Nephron (organoid): ENCODE measurements around the gene PCBP4.

Experiments used
- H3K27ac Mint-ChIP-seq, 3 experiments: 2 replicates each; pipeline ENCODE4 v1.8.0; 2020; ENCODE audit warnings: mixed read lengths in 3 of 3, mild to moderate bottlenecking in 2 of 3, moderate library complexity in 1 of 3
- H3K27me3 Mint-ChIP-seq: 2 replicates; pipeline ENCODE4 v1.8.0; 2021; ENCODE audit warnings: low read depth, mild to moderate bottlenecking, moderate library complexity, mixed read lengths
- H3K36me3 Mint-ChIP-seq: 2 replicates; pipeline ENCODE4 v1.8.0; 2020; ENCODE audit warnings: low read depth, mixed read lengths
- H3K4me1 Mint-ChIP-seq: 2 replicates; pipeline ENCODE4 v1.8.0; 2020; ENCODE audit warnings: mixed read lengths
- H3K4me3 Mint-ChIP-seq, 3 experiments: 2 replicates each; pipeline ENCODE4 v1.8.0; 2020; ENCODE audit warnings: mild to moderate bottlenecking in 3 of 3, mixed read lengths in 3 of 3, moderate library complexity in 2 of 3
- H3K9me3 Mint-ChIP-seq: 2 replicates; pipeline ENCODE4 v1.8.0; 2020; ENCODE audit warnings: mixed read lengths
- TF ChIP-seq, protein P1 (sequence below), 3 experiments: fragments of 200-600 bp; sonication (generic); IDR thresholded peaks; one replicate each; pipeline ENCODE4 v1.5.0; 2021; ENCODE audit warnings: antibody characterized with exemption in 3 of 3; ENCODE audit not compliant: unreplicated experiment in 3 of 3

The PCBP4 gene

DNA sequence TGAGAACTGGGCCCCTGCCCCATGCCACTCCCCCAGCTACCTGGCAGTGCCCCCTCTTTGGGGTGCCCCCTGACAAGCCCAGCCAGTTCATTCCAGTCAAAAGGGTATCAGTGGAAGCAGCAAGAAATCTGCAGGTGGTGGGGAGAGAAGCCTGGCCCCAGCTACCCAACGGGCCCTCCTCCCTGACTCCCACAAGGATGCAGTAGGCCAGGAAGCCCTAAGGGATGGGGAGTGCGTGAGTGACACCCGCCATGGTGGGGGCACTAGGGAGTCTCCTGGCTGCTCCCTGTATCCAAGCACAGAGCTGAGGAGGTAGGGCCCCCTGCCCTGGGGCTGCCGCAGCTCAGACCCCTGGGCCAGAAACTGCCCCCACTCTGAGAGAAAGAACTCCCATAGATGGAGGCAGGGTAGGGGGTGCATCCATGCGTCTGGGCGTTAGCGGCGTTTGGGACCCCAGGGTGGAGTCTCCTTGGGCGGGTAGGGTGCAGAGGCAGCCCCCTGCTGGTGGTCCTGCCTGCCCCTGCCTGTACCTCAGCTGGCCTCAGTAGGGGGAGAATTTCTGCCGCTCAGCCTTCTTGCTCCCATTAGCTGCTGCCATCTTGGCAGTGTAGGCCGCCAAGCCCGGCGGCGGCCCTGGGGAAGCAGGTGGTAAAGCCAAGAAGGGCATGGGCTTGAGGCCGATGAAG lies 9.6 kb downstream of the PCBP4 start:
- H3K27me3 Mint-ChIP-seq = peaks cover 4% of the 10 kb centered on the region
- no peak overlapping the region for H3K27ac Mint-ChIP-seq
- no peak overlapping the region for H3K4me3 Mint-ChIP-seq
- peaks cover 26% of the 10 kb centered on the region for H3K4me1 Mint-ChIP-seq
- no peaks in the 10 kb centered on the region for H3K9me3 Mint-ChIP-seq
- TF ChIP-seq, protein P1, sequence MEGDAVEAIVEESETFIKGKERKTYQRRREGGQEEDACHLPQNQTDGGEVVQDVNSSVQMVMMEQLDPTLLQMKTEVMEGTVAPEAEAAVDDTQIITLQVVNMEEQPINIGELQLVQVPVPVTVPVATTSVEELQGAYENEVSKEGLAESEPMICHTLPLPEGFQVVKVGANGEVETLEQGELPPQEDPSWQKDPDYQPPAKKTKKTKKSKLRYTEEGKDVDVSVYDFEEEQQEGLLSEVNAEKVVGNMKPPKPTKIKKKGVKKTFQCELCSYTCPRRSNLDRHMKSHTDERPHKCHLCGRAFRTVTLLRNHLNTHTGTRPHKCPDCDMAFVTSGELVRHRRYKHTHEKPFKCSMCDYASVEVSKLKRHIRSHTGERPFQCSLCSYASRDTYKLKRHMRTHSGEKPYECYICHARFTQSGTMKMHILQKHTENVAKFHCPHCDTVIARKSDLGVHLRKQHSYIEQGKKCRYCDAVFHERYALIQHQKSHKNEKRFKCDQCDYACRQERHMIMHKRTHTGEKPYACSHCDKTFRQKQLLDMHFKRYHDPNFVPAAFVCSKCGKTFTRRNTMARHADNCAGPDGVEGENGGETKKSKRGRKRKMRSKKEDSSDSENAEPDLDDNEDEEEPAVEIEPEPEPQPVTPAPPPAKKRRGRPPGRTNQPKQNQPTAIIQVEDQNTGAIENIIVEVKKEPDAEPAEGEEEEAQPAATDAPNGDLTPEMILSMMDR (IDR thresholded peaks at IDR 0.05; ENCODE audit: unreplicated experiment in 3 of 3) = no peak
- H3K36me3 Mint-ChIP-seq = peaks cover 10% of the 10 kb centered on the region

DNA sequence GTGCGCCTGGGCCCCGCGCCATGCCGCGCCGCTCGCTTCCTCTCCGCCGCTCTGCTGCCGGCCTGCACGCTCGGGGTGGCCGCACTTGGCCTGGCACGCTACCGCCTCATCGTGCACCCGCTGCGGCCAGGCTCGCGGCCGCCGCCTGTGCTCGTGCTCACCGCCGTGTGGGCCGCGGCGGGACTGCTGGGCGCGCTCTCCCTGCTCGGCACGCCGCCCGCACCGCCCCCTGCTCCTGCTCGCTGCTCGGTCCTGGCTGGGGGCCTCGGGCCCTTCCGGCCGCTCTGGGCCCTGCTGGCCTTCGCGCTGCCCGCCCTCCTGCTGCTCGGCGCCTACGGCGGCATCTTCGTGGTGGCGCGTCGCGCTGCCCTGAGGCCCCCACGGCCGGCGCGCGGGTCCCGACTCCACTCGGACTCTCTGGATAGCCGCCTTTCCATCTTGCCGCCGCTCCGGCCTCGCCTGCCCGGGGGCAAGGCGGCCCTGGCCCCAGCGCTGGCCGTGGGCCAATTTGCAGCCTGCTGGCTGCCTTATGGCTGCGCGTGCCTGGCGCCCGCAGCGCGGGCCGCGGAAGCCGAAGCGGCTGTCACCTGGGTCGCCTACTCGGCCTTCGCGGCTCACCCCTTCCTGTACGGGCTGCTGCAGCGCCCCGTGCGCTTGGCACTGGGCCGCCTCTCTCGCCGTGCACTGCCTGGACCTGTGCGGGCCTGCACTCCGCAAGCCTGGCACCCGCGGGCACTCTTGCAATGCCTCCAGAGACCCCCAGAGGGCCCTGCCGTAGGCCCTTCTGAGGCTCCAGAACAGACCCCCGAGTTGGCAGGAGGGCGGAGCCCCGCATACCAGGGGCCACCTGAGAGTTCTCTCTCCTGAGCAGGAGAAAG lies 11.1 kb downstream of the PCBP4 start:
- no peaks in the 10 kb centered on the region for H3K9me3 Mint-ChIP-seq
- TF ChIP-seq, protein P1 (IDR thresholded peaks at IDR 0.05; ENCODE audit: unreplicated experiment in 3 of 3) = peak; percentile 52 to 56 (median 53)
- peaks cover 12% of the 10 kb centered on the region for H3K4me1 Mint-ChIP-seq
- H3K27ac Mint-ChIP-seq = no peak overlapping the region
- peaks cover 9% of the 10 kb centered on the region for H3K36me3 Mint-ChIP-seq
- H3K27me3 Mint-ChIP-seq = peaks cover 8% of the 10 kb centered on the region
- peak overlapping the region in 1 of 3 experiments; percentile 50 for H3K4me3 Mint-ChIP-seq

- H3K4me3 Mint-ChIP-seq = peak within 1 kb of the TSS; percentile 24 to 54 (median 34)
- H3K9me3 Mint-ChIP-seq = no peaks in the 10 kb centered on the region
- peaks cover 8% of the 10 kb centered on the region for H3K27me3 Mint-ChIP-seq
- no peak within 1 kb of the TSS for H3K27ac Mint-ChIP-seq
- peaks cover 12% of the 10 kb centered on the region for H3K4me1 Mint-ChIP-seq
- peaks cover 7% of the 10 kb centered on the region for H3K36me3 Mint-ChIP-seq
- TF ChIP-seq, protein P1 (IDR thresholded peaks at IDR 0.05; ENCODE audit: unreplicated experiment in 3 of 3) = no peak
These were observed 11.9 kb downstream of the PCBP4 start, which contains the start of gene GPR62 for GRCh38 chr3:51955175-51955892. Gene GPR62 (plus strand): TSS chr3:51955381. CDS start chr3:51955653, 272 bp downstream.

DNA sequence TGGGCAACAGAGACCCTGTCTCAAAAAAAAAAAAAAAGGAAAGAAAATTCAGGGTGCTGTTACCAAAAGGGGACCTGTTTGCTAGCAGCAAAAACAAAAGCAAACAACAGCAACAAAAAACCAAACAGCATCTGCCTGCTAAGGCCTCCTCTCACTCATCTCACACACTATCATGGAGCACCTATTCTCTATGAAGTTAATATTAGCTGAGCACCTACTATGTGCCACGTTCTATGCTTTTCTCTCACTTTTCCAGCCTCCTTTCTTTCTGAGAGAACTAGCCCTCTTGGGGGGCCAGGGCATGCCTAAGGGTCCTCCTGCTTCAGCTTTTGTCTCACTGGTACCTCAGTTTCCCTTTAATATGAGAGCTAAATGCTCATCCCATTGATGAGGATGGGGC lies 12.5 kb downstream of the PCBP4 start:
- H3K27ac Mint-ChIP-seq = no peak overlapping the region
- no peaks in the 10 kb centered on the region for H3K9me3 Mint-ChIP-seq
- H3K4me1 Mint-ChIP-seq = peaks cover 12% of the 10 kb centered on the region

GRCh38 chr3:51954105-51954504 lies 13.1 kb downstream of the PCBP4 start:
- Mint-ChIP-seq H3K4me1 (peaks cover 12% of the 10 kb centered on the region), H3K9me3 (no peaks in the 10 kb centered on the region)

More for the DNA sequence above, 12.5 kb downstream of the PCBP4 start:
- Mint-ChIP-seq H3K27me3 (peaks cover 8% of the 10 kb centered on the region), H3K36me3 (peaks cover 7% of the 10 kb centered on the region), H3K4me3 (no peak overlapping the region)
- TF ChIP-seq, protein P1 (IDR thresholded peaks at IDR 0.05; ENCODE audit: unreplicated experiment in 3 of 3) = no peak

More at GRCh38 chr3:51954105-51954504, 13.1 kb downstream of the PCBP4 start:
- TF ChIP-seq, protein P1 (IDR thresholded peaks at IDR 0.05; ENCODE audit: unreplicated experiment in 3 of 3) = no peak
- H3K36me3 Mint-ChIP-seq = peaks cover 7% of the 10 kb centered on the region
- H3K27ac Mint-ChIP-seq = no peak overlapping the region
- peaks cover 8% of the 10 kb centered on the region for H3K27me3 Mint-ChIP-seq
- H3K4me3 Mint-ChIP-seq = peak overlapping the region; percentile 24 to 54 (median 53)
